NAMALWA (cell line): ENCODE data around the gene HP1BP3.
A peak's percentile ranks its signal among the peaks of the same experiment; 100 is the strongest.

ENCODE experiments used
- DNase-seq: peaks from one replicate; pipeline ENCODE4 v3.0.0-alpha.2; 2015; ENCODE audit warnings: low spot score

The HP1BP3 gene

DNA sequence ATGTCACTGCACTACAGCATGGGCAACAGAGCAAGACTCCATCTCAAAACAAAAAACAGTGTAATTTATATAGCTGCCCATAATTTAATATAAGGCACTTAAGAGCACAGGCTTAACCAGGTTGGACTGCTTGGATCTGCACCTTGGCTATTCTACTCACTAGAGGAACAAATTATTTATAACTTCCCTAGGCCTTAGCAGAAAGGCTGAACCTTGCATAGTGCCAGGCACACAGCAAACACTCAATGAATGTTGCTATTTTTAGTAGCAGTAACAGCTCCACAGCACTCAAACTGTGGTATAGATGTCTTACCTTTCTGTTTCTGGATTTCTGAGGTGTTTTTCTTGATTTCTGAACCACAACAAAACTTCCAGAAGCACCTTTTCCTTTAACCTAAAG is 19.8 kb downstream of the HP1BP3 start:
- DNase-seq = no peak

DNA sequence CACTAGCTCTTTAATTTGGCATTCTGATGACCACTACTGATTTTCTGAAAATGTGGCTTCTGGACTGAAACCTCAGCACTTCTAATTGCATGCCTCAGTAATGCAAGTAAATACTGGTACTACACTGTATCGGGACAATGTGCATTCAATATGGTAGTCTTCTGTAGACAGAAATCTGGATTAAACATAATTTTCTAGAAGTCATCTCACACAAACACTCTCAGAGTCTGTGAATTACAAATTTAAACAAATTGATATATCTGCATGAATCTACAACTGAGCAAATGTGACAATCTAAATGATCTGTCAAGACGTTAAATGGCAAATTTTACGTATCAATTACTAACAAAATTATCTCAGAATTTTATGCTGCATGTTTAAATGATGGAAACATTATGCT is 23.7 kb downstream of the HP1BP3 start:
- DNase-seq = no peak

DNA sequence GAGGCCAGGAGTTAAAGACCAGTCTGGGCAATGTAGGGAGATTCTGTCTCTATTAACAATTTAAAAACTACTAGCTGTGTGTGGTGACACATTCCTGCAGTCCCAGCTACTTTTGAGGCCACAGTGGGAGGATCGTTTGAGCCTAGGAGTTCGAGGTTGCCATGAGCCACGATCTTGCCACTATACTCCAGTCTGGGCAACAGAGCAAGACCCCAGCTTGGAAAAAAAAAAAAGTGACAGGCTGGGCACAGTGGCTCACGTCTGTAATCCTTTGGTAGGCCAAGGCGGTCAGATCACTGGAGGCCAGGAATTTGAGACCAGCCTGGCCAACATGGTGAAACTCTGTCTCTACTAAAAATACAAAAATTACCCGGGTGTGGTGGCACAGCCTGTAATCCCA is 26.8 kb downstream of the HP1BP3 start:
- DNase-seq = no peak

DNA sequence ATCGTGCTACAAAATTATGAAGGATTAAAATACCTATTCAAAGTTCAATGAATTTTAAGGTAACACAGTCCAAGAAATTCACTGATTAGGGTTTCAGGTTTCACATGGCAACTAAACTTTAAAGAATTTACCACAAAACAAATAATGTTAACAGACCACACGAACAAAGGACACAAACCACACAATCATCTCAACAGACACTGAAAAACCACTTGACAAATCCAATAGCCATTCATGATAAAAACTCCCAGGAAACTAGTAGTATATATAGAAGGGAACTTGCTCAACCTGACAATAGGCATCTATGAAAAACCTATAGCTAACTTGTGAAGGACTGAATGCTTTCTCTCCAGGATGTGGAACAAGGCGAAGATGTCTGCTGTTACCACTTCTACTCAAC is 33.5 kb downstream of the HP1BP3 start:
- DNase-seq = no peak

DNA sequence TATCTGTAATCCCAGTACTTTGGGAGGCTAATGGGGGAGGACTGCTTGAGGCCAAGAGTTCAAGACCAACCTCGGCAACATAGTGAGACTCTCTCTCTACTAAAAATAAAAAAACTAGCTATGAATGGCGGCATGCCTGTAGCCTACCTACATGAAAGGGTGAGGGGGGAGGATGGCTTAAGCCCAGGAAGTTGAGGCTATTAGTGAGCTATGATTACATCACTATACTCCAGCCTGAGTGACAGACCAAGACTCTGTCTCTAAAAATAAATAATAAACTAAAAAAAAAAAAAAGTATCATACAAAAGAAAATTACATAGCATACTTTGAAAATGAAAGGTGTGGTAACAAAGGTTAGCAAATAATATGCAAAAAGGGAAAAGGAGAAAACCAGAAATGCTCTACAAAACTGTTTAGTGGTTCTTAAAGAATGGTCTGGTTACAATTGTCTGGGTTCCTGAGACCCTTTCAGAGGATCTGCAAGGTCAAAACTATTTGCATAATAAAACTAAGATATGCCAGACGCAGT is 35.6 kb downstream of the HP1BP3 start:
- no peak for DNase-seq

DNA sequence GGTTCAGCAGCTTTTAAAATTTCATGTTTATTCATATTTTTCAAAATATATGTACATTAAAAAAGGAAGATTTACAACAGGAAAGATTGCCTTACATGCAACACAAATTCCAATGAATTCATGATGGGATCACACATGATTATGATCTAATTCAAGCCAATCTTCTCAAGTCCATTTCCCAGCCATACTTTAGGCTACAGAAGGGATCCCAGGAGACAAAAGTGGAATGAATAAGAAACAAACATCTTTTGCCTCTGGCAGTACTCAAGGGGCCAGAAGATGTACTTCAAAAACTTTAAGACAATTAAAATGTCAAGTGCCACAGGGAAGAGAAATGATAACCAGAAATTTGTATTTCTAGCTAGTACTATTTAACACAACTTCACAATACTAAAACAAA is 44.4 kb downstream of the HP1BP3 start:
- DNase-seq = no peak

DNA sequence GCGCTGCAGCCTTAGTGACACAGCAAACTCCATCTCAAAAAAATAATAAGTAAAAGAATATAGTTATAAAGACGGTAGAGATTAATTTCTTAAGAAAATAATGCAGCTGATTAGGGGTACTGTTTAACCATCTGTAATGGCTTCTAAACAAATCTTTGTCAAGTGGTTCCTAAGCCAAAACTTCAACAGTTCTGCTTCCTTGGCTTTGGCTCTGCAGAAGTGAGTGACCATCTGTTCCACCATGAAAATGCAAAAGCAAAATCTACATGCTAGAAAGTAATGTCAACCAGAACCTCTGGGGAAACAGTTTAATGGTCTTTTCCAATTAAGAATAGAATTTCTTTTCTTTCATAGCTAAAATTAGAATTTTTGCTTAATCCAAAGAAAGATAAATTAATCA is 46.3 kb downstream of the HP1BP3 start:
- no peak for DNase-seq

DNA sequence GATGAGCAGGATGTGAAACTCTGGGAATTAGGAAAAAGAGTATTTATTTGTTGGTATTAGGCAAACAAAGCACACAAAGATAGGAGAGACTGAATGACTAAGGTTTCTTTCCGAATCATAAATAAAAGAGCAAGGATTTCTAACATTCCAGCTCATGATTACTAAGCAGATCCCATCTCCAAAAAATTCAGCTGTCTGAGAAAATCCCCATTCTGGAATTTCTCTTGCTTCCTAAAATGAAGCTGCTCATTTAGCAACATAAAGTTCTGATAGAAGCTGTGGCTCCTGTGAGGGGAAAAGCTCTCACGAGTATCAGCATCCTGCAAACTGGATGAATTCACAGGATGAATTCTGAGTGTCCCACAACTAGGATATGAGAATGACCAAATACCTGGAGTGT is 47.9 kb downstream of the HP1BP3 start:
- DNase-seq = no peak

DNA sequence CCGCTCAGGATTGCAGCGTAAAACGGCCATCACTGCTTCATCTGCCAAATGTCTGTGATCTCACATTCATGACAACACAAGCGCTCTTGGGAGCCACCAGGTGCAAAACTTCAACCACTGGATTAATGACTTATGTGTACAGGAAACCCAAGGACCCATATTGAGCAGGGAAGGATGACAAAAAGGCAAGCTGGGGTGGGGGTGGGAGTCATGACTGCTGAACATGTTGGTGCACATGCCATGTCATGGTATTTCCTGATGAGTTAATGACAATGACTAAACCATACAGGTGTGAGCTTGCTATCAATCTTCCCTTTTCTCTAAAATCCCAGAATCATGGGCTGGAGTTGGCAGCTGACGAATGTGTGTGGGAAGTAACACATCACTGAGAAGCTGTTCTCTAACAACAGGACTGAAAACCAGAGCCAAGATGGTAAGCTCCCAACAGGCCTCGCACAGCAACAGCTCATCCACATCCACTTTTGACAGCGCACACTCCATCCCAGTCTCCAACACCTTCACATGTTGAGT is 51.5 kb downstream of the HP1BP3 start:
- DNase-seq = no peak

DNA sequence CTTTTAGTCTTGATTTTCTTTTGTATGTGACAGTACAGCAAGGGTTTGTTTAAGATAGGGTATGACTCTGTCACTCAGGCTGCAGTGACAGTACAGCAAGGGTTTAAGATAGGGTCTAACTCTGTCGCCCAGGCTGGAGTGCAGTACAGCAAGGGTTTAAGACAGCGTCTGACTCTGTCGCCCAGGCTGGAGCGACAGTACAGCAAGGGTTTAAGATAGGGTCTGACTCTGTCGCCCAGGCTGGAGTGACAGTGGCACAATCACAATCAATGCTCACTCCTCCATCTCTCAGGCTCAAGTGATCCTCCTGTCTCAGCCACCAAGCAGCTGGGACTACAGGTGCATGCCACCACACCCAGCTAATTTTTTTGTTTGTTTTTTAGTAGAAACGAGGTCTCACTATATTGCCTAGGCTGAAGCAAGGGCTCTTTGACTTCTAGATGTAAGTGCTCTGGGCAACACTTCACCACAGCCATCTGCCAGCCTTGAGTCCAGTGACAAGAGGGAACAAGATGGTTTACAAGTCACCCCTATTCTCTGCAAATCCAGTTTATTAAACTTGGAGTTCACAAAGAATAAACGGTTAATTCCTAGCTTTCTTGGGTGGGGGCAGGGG is 53.6 kb downstream of the HP1BP3 start:
- DNase-seq = peak; percentile 44

DNA sequence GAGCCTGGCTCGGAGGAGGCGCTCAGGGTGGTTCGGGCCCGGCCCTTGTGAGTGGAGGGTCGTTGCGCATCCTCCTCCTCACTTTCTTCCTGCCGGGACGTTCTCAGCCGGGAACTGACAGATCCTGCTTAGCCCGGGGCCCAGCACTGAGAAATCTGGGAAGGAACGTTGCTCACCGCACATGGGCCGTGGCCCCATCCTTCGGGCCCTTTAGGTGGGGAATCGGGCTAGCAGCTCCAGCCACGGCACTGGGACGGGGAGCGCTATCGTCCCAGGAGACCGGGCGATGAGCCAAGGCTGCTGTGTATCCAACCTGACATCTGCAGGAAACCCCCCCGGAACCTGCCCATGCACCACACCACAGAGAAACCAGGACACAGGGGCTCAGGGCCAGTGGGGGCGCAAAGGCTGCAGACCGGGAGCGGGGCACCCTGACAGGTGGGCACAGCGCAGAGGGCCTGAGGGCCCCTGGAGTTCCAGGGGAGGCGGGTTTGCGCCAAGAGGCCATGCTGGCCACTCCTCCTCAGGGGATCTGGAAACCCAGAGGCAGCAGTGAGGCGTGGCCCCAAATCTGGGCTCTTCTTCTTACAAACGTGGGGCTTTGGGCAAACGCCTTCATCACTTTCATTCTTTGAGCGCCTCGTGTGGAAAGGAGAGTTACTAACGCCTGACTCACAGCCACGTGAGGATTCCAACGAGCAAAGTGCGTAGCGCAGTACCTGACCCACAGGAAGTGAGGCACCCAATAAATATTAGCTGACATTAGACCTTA is 54.3 kb downstream of the HP1BP3 start, which contains the start of gene SH2D5:
Gene SH2D5, minus strand, starts transcription at position 116 of the 772 bp plus-strand sequence. CDS start 4,659 bp downstream, outside the sequence.
- peak; percentile 92 for DNase-seq

DNA sequence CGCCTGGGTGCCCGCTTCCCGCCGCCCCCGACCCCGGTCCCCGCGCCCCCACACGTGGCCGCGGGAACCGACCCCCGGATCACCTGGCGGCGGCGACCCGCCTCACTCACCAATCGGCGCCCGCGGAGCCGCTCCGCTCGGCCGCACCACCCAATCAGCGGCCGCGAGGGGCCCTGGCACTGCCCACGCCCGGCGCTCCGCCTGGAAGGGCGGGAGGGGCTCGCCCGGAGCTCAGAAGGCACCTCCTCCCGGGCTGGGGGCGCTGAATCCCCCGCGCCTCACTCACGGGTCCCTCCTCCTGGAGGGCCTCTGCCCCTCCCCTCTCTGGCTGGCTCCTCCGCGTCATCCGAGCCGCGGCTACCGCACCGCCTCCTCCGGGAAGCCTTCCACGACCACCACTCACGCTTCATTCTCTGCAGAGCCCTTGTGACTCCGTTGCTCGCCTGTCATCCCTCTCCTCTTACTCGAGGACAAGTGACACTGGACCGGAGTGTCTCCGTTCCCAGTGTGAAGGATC is 55.0 kb downstream of the HP1BP3 start:
- peak; percentile 66 for DNase-seq

DNA sequence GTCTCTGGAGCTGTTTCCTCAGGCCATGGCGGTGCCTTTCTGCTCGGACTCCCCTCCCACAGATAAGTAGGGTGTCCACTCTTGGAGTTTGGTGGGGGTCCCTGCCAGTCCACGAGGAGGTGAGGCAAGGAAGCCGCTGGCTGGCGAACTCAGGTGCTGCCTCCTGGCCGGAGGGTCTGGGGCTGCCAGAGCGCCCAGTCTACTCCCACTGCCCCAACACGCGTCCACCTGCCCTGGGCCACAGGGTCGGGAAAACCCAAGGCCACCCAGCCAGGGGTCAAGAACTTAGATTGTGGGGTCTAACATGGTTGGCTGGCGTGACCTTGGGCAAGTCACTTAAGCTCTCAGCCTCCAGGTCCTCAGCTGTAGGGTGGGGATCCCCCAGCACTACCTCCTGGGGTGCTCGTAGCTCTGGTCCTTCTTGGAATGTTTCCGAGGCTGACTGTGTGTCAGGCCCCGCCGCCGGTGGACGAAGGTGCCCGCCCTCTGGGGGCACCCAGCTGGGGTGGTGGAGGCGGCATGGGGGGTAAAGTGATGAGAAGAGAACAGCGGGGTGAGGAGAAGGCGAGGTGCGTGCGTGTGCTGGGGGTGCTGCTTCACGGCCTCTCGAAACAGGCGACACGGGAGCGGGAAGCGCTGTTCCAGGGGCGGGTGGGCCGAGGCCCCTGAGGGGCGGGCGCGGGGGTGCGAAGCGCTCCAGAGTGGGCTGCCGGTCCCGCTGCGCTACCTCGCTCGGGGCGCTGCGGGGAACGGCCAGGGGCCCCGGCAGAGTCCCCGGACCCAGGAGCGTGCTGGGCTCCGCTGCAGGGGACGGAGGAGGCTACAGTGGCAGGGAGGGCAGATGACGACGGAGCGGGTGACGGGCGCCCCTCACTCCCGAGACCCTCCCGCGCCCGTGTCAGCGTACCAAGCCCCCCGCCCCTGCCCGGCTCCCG is 55.8 kb downstream of the HP1BP3 start:
- DNase-seq = no peak

DNA sequence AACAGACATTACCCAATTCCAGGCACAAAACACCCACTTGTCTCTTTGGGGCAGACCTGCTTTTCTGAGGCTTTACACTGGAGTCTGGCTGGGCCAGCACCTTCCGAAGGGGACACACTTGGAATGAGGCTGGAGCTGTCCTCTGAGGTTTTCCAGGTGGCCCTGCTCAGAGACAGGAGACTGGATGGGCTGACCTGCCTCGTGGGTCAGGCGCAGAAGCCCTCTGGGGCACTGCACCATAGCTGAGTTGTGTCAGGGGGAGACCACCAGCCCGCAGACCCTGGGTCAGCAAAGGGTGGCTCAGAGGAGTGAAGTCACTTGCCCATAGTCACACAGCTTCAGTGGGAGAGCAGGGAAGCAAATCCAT is 56.4 kb downstream of the HP1BP3 start:
- no peak for DNase-seq

DNA sequence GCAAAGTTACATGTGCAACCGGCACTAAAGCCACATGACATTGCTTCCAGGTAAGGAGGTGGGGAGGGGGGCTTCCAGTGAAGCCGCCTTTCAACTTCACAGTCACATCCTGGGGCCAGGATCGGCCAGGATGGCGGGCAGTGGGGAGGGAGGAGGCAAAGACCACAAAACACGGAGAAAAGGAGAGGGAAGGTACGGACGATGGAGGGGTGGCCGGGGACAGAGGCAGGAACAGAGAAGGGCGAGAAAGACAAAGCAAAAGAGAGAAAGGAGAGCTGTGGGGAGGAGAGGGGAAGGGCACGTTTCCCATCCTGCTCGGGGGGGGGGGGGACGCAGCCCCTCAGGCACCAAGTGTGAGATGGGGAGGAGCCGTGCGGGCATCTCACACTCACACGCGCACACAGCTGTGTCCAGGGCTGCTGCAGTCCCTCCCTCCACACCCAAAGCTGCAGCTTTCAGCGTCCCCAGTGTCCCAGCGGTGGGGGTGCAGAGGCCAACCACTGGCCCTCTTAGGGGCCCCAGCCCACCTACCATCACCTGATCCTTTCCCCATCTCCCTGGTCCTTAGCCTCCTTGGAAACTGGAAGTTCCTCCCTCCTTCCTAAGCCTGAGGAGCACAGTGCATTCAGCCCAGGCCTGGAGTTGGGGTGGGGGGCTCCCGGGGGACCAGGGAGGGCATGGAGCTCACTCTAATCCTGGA is 57.0 kb downstream of the HP1BP3 start:
- DNase-seq = no peak

DNA sequence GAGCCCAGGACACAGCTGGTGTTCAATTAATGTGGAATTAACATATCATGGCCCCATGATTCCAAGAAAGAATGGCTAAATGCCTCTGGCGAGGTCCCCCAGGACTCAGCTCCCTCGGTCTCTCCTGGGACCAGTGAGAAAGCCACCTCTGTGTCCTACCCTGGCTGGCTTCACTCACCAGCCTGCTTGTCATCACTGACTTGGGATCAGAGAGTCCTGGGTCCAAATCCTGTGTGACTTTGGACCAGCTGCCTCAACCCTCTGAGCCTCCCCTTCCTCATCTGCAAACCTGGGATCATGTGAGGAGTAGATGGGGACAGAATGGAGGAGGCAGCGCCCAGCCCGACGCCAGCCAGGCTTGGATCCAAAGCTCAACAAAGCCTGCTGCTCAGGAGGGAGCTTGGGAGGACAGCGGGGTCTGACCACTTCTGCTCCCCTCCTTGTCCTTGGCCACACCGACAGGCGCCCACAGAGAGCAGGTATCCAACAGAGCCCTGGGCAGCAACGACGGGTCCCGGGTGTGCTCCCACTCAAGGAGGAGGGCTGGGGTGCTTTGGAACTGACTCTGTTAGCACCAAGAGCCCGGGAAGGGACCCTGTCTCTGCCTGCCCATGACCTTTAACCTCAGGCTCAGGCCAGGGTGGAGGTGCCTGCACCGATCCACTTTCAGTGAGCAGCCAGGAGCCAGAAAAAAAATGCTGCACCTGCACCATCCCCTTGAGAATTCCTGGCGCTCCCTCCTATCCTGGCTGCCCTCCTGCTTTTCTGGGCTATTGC is 57.8 kb downstream of the HP1BP3 start:
- DNase-seq = no peak

DNA sequence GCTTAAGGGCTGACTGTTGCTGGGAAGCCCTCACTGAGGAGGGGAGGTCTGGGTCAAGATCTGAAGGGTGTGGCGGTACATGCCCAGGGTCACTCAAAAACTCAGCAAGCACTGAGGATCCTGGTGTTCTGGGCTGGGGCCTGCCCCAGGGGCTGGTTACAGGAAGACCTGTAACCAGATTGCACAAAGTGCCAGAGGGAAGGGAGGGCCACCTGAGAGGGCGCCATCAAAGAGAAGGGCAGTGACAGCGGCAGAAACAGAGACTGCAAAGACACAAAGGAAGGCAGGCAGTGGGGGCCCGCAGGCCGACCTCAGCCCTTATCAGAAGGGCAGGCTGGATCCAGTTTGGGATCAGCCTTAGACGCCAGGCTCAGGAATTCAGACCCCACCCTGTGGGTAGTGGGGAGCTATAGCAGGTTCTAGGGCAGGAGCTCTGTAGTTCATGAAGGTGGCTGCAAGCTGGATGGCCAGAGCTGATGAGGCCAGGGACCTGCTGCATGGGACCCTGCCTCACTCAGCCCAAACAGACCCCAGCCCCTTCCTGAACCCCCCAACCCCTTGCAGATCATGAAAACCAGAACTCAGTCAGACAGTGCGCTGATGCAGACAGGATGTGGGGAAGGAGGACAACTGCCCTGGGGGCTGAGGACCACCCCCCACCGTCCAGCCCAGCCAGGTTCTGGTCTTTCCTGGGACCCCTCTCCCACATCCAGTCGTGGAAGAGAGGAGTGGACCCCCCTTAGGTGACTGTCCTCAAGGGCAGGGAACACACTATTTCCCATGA is 58.5 kb downstream of the HP1BP3 start:
- no peak for DNase-seq

DNA sequence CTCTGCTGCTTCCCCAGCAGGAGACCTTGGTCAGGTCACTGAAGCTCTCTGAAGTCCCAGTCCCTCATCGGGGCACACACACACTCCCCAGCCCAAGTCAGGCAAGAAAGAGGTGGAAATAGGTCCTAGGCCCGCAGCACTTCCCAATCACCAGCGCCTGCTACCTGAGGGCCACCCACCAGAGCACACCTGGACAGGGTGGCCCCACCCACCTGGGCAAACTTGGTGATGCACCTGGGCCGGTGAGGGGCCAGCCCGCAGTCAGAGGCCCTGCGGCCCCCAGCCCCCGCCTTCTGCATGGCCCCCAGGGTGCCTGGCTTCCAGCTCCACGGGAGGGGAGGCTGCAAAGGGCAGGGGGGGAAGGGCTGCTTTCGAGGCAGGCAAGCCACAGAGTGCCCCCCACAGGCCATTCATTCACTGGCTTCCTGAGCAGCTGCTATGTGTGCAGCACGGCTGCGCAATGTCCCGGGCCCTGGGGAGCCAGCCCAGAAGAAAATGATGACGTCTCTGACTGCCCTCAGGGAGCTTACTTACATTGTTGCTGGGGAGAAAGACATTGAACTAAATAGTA is 59.3 kb downstream of the HP1BP3 start:
- peak; percentile 38 for DNase-seq
